KOPT-K1 (cell line): ENCODE results near the gene DCAF5.
"Not testable (repeated sequence)": the region's sequence is repeated elsewhere in the genome, so short reads cannot be mapped to it uniquely, and the experiment has no call there.

Experiments
- H3K27ac ChIP-seq: fragments of 200-600 bp; sonication (generic); 2 replicates; pipeline ENCODE4 v1.5.1; 2016; ENCODE audit warnings: antibody characterized with exemption, mild to moderate bottlenecking, low read depth, low read length; ENCODE audit not compliant: poor library complexity, severe bottlenecking
- H3K36me3 ChIP-seq: fragments of 200-600 bp; sonication (generic); 2 replicates; pipeline ENCODE4 v1.5.1; 2017; ENCODE audit warnings: antibody characterized with exemption, mild to moderate bottlenecking, low read length, moderate library complexity; ENCODE audit not compliant: insufficient read depth
- H3K9me3 ChIP-seq: fragments of 200-600 bp; sonication (generic); 2 replicates; pipeline ENCODE4 v1.5.1; 2017; ENCODE audit warnings: antibody characterized with exemption, low read length, mild to moderate bottlenecking; ENCODE audit not compliant: insufficient read depth, poor library complexity, severe bottlenecking

DCAF5 gene

GRCh38 chr14:69039288-69039628 is 113.7 kb downstream of the DCAF5 start:
- Histone ChIP-seq H3K27ac (no peak overlapping the region), H3K9me3 (no peaks in the 10 kb centered on the region), H3K36me3 (no peaks in the 10 kb centered on the region)

- H3K27ac ChIP-seq, result no peak overlapping the region
These were observed 114.2 kb downstream of the DCAF5 start for GRCh38 chr14:69038455-69039287.

GRCh38 chr14:69037790-69038454 is 115.0 kb downstream of the DCAF5 start:
- Histone ChIP-seq H3K36me3 (no peaks in the 10 kb centered on the region), H3K9me3 (no peaks in the 10 kb centered on the region), H3K27ac (no peak overlapping the region)

More at GRCh38 chr14:69038455-69039287, 114.2 kb downstream of the DCAF5 start:
- H3K9me3 ChIP-seq, result no peaks in the 10 kb centered on the region
- H3K36me3 ChIP-seq, result no peaks in the 10 kb centered on the region

- no peak overlapping the region for H3K27ac ChIP-seq
These were observed 116.0 kb downstream of the DCAF5 start for GRCh38 chr14:69036757-69037506.

GRCh38 chr14:69034612-69035262 is 118.2 kb downstream of the DCAF5 start:
- Histone ChIP-seq H3K36me3 (no peaks in the 10 kb centered on the region), H3K27ac (no peak overlapping the region), H3K9me3 (no peaks in the 10 kb centered on the region)

More at GRCh38 chr14:69036757-69037506, 116.0 kb downstream of the DCAF5 start:
- Histone ChIP-seq H3K9me3 (no peaks in the 10 kb centered on the region), H3K36me3 (no peaks in the 10 kb centered on the region)

- no peak overlapping the region for H3K27ac ChIP-seq
- H3K36me3 ChIP-seq, result no peaks in the 10 kb centered on the region
- no peaks in the 10 kb centered on the region for H3K9me3 ChIP-seq
These were observed 125.5 kb downstream of the DCAF5 start for GRCh38 chr14:69027242-69027913.

- Histone ChIP-seq H3K27ac (no peak overlapping the region), H3K36me3 (no peaks in the 10 kb centered on the region), H3K9me3 (no peaks in the 10 kb centered on the region)
These were observed 129.9 kb downstream of the DCAF5 start for GRCh38 chr14:69023035-69023434.

GRCh38 chr14:69022093-69022492 is 130.8 kb downstream of the DCAF5 start:
- not testable (repeated sequence) for H3K27ac ChIP-seq, H3K36me3 ChIP-seq, H3K9me3 ChIP-seq

GRCh38 chr14:69017706-69018105 is 135.2 kb downstream of the DCAF5 start:
- Histone ChIP-seq H3K36me3 (no peaks in the 10 kb centered on the region), H3K9me3 (no peaks in the 10 kb centered on the region), H3K27ac (no peak overlapping the region)

- Histone ChIP-seq H3K27ac (no peak overlapping the region), H3K9me3 (no peaks in the 10 kb centered on the region), H3K36me3 (no peaks in the 10 kb centered on the region)
These were observed 138.1 kb downstream of the DCAF5 start for GRCh38 chr14:69014829-69015259.

- Histone ChIP-seq H3K36me3 (no peaks in the 10 kb centered on the region), H3K27ac (no peak overlapping the region), H3K9me3 (no peaks in the 10 kb centered on the region)
These were observed 138.8 kb downstream of the DCAF5 start for GRCh38 chr14:69013943-69014782.

- no peak overlapping the region for H3K27ac ChIP-seq
- no peaks in the 10 kb centered on the region for H3K9me3 ChIP-seq
- H3K36me3 ChIP-seq, result no peaks in the 10 kb centered on the region
These were observed 140.5 kb downstream of the DCAF5 start for GRCh38 chr14:69012256-69012953.

GRCh38 chr14:69010648-69011047 is 142.3 kb downstream of the DCAF5 start:
- H3K27ac ChIP-seq, result no peak overlapping the region
- H3K9me3 ChIP-seq, result no peaks in the 10 kb centered on the region
- H3K36me3 ChIP-seq, result no peaks in the 10 kb centered on the region
